ENCODE measurements around the gene DTX3.

GRCh38 chr12:57584690-57585089 lies 19.9 kb upstream of the DTX3 start:
- TF ChIP-seq CTCF (IDR thresholded peaks at IDR 0.05): no peak
- no peak for TF ChIP-seq POLR2A (IDR thresholded peaks at IDR 0.05)
